GM19043 (cell line): ENCODE data around the gene NPTXR.
A peak's percentile ranks its signal among the peaks of the same experiment; 100 is the strongest.

Source experiments
- ATAC-seq: cut with Tn5 transposase; IDR thresholded peaks from one replicate; pipeline ENCODE4 v1.9.1; 2021; ENCODE audit warnings: low read depth; ENCODE audit not compliant: unreplicated experiment

Gene NPTXR

GRCh38 chr22:38799265-38800002 lies 44.4 kb downstream of the NPTXR start:
- no peak for ATAC-seq

DNA sequence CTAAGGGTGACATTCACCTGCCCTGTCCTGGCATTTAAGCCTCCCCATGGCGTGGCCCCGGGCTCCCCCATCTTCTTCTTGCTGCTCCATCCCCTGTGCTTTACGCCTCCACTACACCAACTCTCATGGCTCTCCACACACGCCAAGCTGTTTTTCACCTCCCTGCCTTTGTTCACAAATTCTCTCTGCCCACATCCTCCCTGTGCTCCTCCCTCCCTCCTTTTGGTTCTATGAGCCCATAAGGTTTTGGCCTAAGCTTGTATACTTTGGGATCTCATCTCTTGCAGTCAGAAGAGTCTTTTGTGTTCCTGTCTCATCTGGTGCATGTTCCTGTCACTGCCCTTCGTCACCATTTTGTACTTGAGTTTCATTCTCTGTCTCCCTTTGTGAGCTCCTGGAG lies 45.3 kb downstream of the NPTXR start:
- no peak for ATAC-seq

DNA sequence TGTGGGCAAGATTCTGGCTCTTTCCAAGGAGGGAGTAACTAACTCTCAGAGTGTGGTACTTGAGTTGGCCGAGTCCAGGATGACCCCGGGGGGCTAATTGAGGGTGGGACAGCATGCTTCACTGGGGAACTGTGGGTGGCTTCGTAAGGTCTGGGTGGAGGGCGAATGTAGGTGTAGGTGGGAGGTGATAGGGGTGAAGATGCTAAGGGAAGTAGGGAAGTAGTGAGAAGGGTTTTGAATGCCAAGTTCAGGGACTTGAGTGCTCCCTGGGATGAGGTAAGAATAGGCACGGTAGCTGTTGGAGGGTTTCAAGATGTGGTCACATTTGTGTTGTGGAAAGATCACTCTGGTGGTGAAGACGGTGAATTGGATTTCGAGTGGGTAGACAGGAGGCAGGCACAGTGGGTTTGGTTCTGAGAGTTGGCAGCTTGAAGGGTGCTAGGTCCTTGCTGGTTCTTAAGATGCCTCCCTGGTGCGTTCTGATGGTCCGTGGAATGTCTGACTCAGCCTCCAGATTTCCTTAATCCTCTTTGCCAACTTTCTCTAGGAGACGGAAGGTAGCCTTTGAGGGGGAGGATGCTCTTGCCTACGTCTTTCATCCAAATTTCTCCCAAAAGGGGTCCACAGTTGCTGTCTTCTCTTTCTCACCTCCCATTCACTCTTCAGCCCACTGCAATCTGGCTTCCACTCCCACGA lies 47.4 kb downstream of the NPTXR start:
- no peak for ATAC-seq

GRCh38 chr22:38795569-38795968 lies 48.3 kb downstream of the NPTXR start:
- ATAC-seq: no peak

- peak; percentile 76 for ATAC-seq
Measured at GRCh38 chr22:38793721-38794466, 49.9 kb downstream of the NPTXR start, which contains the start of gene DNAL4. Gene DNAL4, minus strand, starts transcription at chr22:38794143. Its CDS starts 11,412 bp downstream, at chr22:38782731.

GRCh38 chr22:38793317-38793716 lies 50.5 kb downstream of the NPTXR start:
- ATAC-seq: no peak

DNA sequence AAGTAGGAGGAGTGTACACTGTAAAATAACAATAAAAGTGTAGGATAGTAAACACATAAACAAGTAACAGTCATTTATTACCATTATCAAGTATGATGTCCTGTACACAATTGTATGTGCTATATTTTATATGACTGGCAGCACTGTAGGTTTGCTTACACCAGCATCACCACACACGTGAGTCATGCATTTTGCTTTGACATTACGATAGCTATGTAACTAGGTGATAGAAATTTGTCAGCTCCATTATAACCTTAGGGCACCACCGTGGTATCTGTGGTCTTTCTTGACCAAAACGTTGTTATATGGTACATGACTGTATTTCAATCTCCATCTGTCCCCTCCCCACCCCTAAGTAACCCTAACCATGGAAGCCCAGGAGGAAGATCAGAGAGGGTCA lies 51.0 kb downstream of the NPTXR start:
- no peak for ATAC-seq

DNA sequence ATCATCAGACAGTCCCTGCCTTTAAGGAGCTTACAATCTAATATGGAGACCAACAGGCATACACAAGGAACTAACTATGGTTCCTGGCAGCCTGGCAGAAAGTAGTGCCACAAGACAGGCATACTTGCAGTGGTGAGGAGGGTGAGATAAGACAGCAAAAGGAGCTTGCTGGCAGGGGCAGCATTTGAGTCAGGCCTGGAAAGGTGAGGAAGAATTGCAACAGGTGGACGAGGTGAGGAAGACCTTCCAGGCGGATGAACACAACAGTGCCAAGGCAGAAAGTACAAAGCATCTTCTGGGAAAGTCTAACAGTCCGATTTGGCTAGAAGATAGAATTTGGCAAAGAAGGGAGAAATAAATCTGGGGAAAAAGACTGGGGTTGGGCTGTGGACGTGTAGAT lies 54.2 kb downstream of the NPTXR start:
- ATAC-seq: no peak

DNA sequence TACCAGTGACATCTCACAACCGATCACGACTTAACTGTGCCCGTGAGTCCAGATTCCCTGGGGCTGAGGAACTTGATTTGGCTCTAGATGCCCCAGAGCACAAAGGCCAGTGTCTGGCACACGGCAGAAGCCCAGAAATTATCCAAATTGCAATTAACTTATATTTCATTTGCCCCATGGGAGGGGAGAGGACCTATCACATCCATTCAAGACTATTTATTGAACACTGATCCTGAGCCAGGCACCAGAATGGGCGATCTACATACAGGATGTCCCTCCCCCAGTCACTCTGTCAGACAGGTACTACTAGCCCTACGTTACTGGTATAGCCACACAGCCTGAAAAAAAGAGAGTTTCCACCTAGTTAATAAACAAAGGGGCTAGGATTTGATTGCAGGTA lies 55.0 kb downstream of the NPTXR start:
- no peak for ATAC-seq

GRCh38 chr22:38788021-38788816 lies 55.6 kb downstream of the NPTXR start:
- ATAC-seq: no peak

- ATAC-seq: no peak
Measured at GRCh38 chr22:38786631-38787030, 57.2 kb downstream of the NPTXR start.

GRCh38 chr22:38784856-38785255 lies 59.0 kb downstream of the NPTXR start:
- ATAC-seq: no peak

GRCh38 chr22:38784035-38784434 lies 59.8 kb downstream of the NPTXR start:
- no peak for ATAC-seq

GRCh38 chr22:38783095-38783615 lies 60.7 kb downstream of the NPTXR start:
- no peak for ATAC-seq

GRCh38 chr22:38782402-38783094 lies 61.3 kb downstream of the NPTXR start:
- no peak for ATAC-seq

GRCh38 chr22:38781033-38781432 lies 62.8 kb downstream of the NPTXR start:
- ATAC-seq: no peak

DNA sequence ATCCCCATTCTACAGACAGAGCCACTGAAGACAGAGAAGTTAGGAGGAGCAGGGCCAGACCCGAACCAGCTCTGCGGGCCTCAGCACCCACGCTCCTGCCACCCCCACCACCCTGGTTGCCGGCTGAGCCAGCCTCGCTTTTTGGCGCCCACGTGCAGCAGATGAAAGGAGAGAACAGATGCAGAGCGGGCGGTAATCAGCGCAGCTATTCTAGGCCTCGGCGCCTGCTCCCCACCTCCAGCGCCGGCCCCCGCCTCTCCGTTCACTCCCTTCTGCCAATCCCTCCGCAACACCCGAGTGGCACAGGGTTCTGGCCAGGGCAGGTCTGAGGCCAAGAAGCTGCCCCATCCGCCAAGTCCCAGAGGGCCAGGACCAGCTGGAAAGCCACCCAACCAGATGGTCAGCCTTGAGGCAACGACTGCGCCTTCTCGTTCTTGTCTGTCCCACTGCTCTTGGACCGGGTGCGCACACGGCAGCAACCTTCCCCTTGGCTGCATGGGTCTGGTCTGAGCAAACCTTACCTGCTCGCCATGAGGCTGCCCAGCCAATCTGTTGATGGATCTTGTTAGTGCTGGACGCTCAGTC lies 66.6 kb downstream of the NPTXR start:
- no peak for ATAC-seq

GRCh38 chr22:38776086-38776485 lies 67.7 kb downstream of the NPTXR start:
- ATAC-seq: no peak

- no peak for ATAC-seq
Measured at GRCh38 chr22:38775656-38776055, 68.2 kb downstream of the NPTXR start.
